Panc1 (cell line): ENCODE measurements around the gene PRPF19. TPM values are rescaled to one million over a fixed set of nuclear protein-coding genes. Genes with fewer than 3 reads are reported as not detected.

Experiments
- ATAC-seq: fragments of 200-7000 bp; cut with Tn5 transposase; 2 replicates; pipeline ENCODE4 v1.9.1; 2020; ENCODE audit warnings: mild to moderate bottlenecking, moderate library complexity
- BruUV-seq: library from RNA; stranded (reverse); fragments of 400-500 nt; replicated peaks from 2 replicates; lab custom pipeline; 2021; lab: Mats Ljungman, UMichigan
- CTCF ChIA-PET: fragments of 300-600 bp; sonication (Branson Sonifier 250); formaldehyde crosslinking; loops from one replicate; lab custom pipeline; 2022; ENCODE audit warnings: antibody characterized with exemption; lab: Charles Lee
- POLR2A ChIA-PET: fragments of 300-600 bp; sonication (Branson Sonifier 250); formaldehyde crosslinking; loops from one replicate; lab custom pipeline; 2022; ENCODE audit warnings: antibody characterized with exemption; lab: Charles Lee
- DNase-seq: peaks from one replicate; pipeline ENCODE4 v3.0.0-alpha.2; 2010; ENCODE audit warnings: low read depth, low spot score
- H3K27ac ChIP-seq: 2 replicates; pipeline ENCODE4 v1.5.1; 2011; ENCODE audit warnings: mild to moderate bottlenecking, low read length, inconsistent platforms
- H3K27me3 ChIP-seq: fragments of 200-500 bp; sonication (Bioruptor generic); 2 replicates; pipeline ENCODE4 v1.6.0; 2014; ENCODE audit warnings: low read length, inconsistent platforms; ENCODE audit not compliant: control insufficient read depth, insufficient read depth
- H3K36me3 ChIP-seq: fragments of 200-500 bp; sonication (Bioruptor generic); 2 replicates; pipeline ENCODE4 v1.5.1; 2014; ENCODE audit warnings: inconsistent platforms, mild to moderate bottlenecking, low read length, moderate library complexity; ENCODE audit not compliant: control insufficient read depth, insufficient read depth
- H3K4me1 ChIP-seq: 2 replicates; pipeline ENCODE4 v1.5.1; 2011; ENCODE audit warnings: inconsistent platforms, mild to moderate bottlenecking, low read length, moderate library complexity; ENCODE audit not compliant: control insufficient read depth, insufficient read depth
- H3K4me3 ChIP-seq, 2 experiments: 2 replicates each; pipeline ENCODE4 v1.5.1; 2011 to 2012; ENCODE audit warnings: low read depth in 2 of 2, low read length in 2 of 2, mild to moderate bottlenecking in 2 of 2, inconsistent platforms in 1 of 2, moderate library complexity in 1 of 2
- H3K9me3 ChIP-seq: fragments of 200-500 bp; sonication (Bioruptor generic); 2 replicates; pipeline ENCODE4 v1.5.1; 2014; ENCODE audit warnings: low read depth, mild to moderate bottlenecking, inconsistent platforms, low read length, moderate library complexity; ENCODE audit not compliant: control insufficient read depth, insufficient read depth
- CTCF ChIP-seq: fragments of 450-650 bp; IDR thresholded peaks from 2 replicates; pipeline ENCODE4 v1.5.1; 2017; ENCODE audit warnings: mild to moderate bottlenecking
- POLR2AphosphoS5 ChIP-seq: IDR thresholded peaks from 2 replicates; pipeline ENCODE4 v1.6.1; 2012; ENCODE audit warnings: mild to moderate bottlenecking, low read depth, low read length, moderate library complexity
- REST ChIP-seq, 2 experiments: IDR thresholded peaks; 2 replicates each; pipeline ENCODE4 v1.6.1; 2011 to 2012; ENCODE audit warnings: low read depth in 2 of 2, control low read depth in 1 of 2, low read length in 1 of 2, mild to moderate bottlenecking in 1 of 2, moderate library complexity in 1 of 2; ENCODE audit not compliant: insufficient read depth in 1 of 2
- SIN3A ChIP-seq: IDR thresholded peaks from 2 replicates; pipeline ENCODE4 v1.6.1; 2012; ENCODE audit warnings: low read depth, mild to moderate bottlenecking, low read length, moderate library complexity, borderline replicate concordance; ENCODE audit not compliant: insufficient read depth
- TCF7L2 ChIP-seq: IDR thresholded peaks from 2 replicates; pipeline ENCODE4 v1.6.1; 2011; ENCODE audit warnings: mild to moderate bottlenecking, low read depth, low read length, inconsistent platforms
- in situ Hi-C: cut with HindIII; loops from 2 replicates; pipeline ENCODE4 v1.10.0; 2016; ENCODE audit warnings: low sequenced_read_pairs, low pct_unique_long_range_greater_than_20kb
- intact Hi-C: fragments of 100-400 bp; cut with micrococcal nuclease; formaldehyde crosslinking; loops from one replicate; pipeline ENCODE4 v1.10.0; 2022; ENCODE audit not compliant: unreplicated experiment
- total RNA-seq: library from RNA; stranded (reverse); gene quantifications from one replicate; pipeline ENCODE4 v1.2.1, GENCODE V29; 2021; ENCODE audit not compliant: unreplicated experiment

The PRPF19 gene
- total RNA-seq, 1 experiment from 2014 or later, result 149 TPM

- no peak overlapping the region for H3K27ac ChIP-seq
- ATAC-seq (no peak), DNase-seq (no peak)
- no TSS peak for BruUV-seq
- POLR2A ChIA-PET, result no interaction called here
- intact Hi-C loops (loop anchor here (1.0 kb wide), 1 partner anchor 69 kb away; no protein-coding TSS in a partner anchor), in situ Hi-C loops (no loop called here)
- TF ChIP-seq SIN3A (no peak), CTCF (no peak), TCF7L2 (no peak), REST (IDR thresholded peaks at IDR 0.05; ENCODE audit: insufficient read depth in 1 of 2, low read depth in 2 of 2, low read length in 1 of 2) (no peak), POLR2AphosphoS5 (no peak)
- H3K4me3 ChIP-seq, result no peak overlapping the region
- H3K9me3 ChIP-seq, result no peaks in the 10 kb centered on the region
- peaks cover 4% of the 10 kb centered on the region for H3K4me1 ChIP-seq
- no peaks in the 10 kb centered on the region for H3K27me3 ChIP-seq
- H3K36me3 ChIP-seq, result peaks cover 51% of the 10 kb centered on the region
- CTCF ChIA-PET, result interaction anchor here (0.6 to 2.1 kb wide), 10 partner anchors 10 to 285 kb away, joined by 3 to 12 read pairs (median 3); partner anchors contain the start of gene TMEM109
These were observed 6.4 kb downstream of the PRPF19 start for GRCh38 chr11:60899977-60900376.

- DNase-seq (peak; percentile 64), ATAC-seq (peak; percentile 85)
- H3K27ac ChIP-seq, result peak overlapping the region; percentile 56
- TF ChIP-seq CTCF, result peak; percentile 96
- TF ChIP-seq POLR2AphosphoS5, result no peak
- TF ChIP-seq SIN3A, result no peak
- H3K4me3 ChIP-seq, result no peak overlapping the region
- POLR2A ChIA-PET, result no interaction called here
- intact Hi-C loops (loop anchor here (1.0 kb wide), 1 partner anchor 68 kb away; no protein-coding TSS in a partner anchor), in situ Hi-C loops (no loop called here)
- H3K36me3 ChIP-seq, result peaks cover 56% of the 10 kb centered on the region
- BruUV-seq, result no TSS peak
- no peaks in the 10 kb centered on the region for H3K27me3 ChIP-seq
- CTCF ChIA-PET, result interaction anchor here (0.6 to 2.1 kb wide), 10 partner anchors 9 to 285 kb away, joined by 3 to 12 read pairs (median 3); partner anchors contain the start of gene TMEM109
- no peaks in the 10 kb centered on the region for H3K9me3 ChIP-seq
- H3K4me1 ChIP-seq, result no peaks in the 10 kb centered on the region
These were observed 7.1 kb downstream of the PRPF19 start for GRCh38 chr11:60899046-60899936.
